ENCODE data around the gene SRP14. TPM values are rescaled to one million over a fixed set of nuclear protein-coding genes. Genes with fewer than 3 reads are reported as not detected.
A peak's percentile ranks its signal among the peaks of the same experiment; 100 is the strongest.
"Not testable (repeated sequence)": the region's sequence is repeated elsewhere in the genome, so short reads cannot be mapped to it uniquely, and the experiment has no call there.

The SRP14 gene
- total and polyA plus RNA-seq, 9 of the 15 experiments (the other 6 are each of a cell fraction or from before 2014, with no cell fraction given) = 161 to 1,097 (median 402) TPM

GRCh38 chr15:40013372-40013771 is 25.6 kb downstream of the SRP14 start:
- ATAC-seq; DNase-seq (ENCODE audit: extremely low read depth in 1 of 4, low spot score in 3 of 4); H3K4me2 ChIP-seq (ENCODE audit: insufficient read depth, low read length); H4K20me1 ChIP-seq (replicated peaks; ENCODE audit: control insufficient read depth, insufficient read depth, low read length); H2AFZ ChIP-seq (ENCODE audit: low read depth, low read length); BruUV-seq (replicated peaks); H3K4me3 ChIP-seq; FAIRE-seq; H3K9me3 ChIP-seq (replicated peaks; ENCODE audit: control insufficient read depth, insufficient read depth, low read depth, low read length); H3K9me1 ChIP-seq (ENCODE audit: control insufficient read depth, insufficient read depth, low read length); H3K27ac ChIP-seq (ENCODE audit: extremely low read depth, low read depth, low read length); H3K27me3 ChIP-seq (ENCODE audit: control insufficient read depth in 2 of 2, insufficient read depth in 2 of 2, low read length in 2 of 2); H3K9ac ChIP-seq (ENCODE audit: insufficient read depth in 1 of 2, low read depth in 2 of 2, low read length in 2 of 2); intact Hi-C loops (cut with micrococcal nuclease); H3K79me2 ChIP-seq (ENCODE audit: control insufficient read depth, insufficient read depth, low read length); H3K4me1 ChIP-seq (replicated peaks in 1 of 2; ENCODE audit: control insufficient read depth in 2 of 2, insufficient read depth in 2 of 2, low read length in 2 of 2); POLR2A ChIA-PET; CTCF ChIA-PET (ENCODE audit: low intra/inter-chr PET ratio): not testable (repeated sequence)
- 93% methylated on average over 6 of the region's 6 CpGs for WGBS (ENCODE audit: insufficient coverage, low coverage, missing lambda C conversion rate)
- H3K36me3 ChIP-seq (ENCODE audit: control insufficient read depth, insufficient read depth, low read length) = peaks cover 55% of the 10 kb centered on the region
- peak; percentile 92 for TF ChIP-seq ZNF431 (CRISPR knock-in tag; IDR thresholded peaks at IDR 0.05)
- in situ Hi-C loops (cut with MboI) = loop anchor here (25.0 kb wide), 1 partner anchor 226 kb away; the partner anchor contains the start of gene FSIP1

- Histone ChIP-seq H3K9me1 (ENCODE audit: control insufficient read depth, insufficient read depth, low read length) (no peaks in the 10 kb centered on the region), H3K4me1 (replicated peaks in 1 of 2; ENCODE audit: control insufficient read depth in 2 of 2, insufficient read depth in 2 of 2, low read length in 2 of 2) (no peaks in the 10 kb centered on the region), H3K27me3 (ENCODE audit: control insufficient read depth in 2 of 2, insufficient read depth in 2 of 2, low read length in 2 of 2) (no peaks in the 10 kb centered on the region; a peak in 1 of 5 replicates), H3K4me3 (no peak overlapping the region), H3K36me3 (ENCODE audit: control insufficient read depth, insufficient read depth, low read length) (peaks cover 64% of the 10 kb centered on the region), H3K79me2 (ENCODE audit: control insufficient read depth, insufficient read depth, low read length) (no peaks in the 10 kb centered on the region), H3K4me2 (ENCODE audit: insufficient read depth, low read length) (no peak overlapping the region), H3K27ac (ENCODE audit: extremely low read depth, low read depth, low read length) (no peak overlapping the region), H3K9me3 (replicated peaks; ENCODE audit: control insufficient read depth, insufficient read depth, low read depth, low read length) (peaks cover 5% of the 10 kb centered on the region; the same call in 1 of the 2 replicates), H4K20me1 (replicated peaks; ENCODE audit: control insufficient read depth, insufficient read depth, low read length) (no peaks in the 10 kb centered on the region), H3K9ac (ENCODE audit: insufficient read depth in 1 of 2, low read depth in 2 of 2, low read length in 2 of 2) (no peak overlapping the region), H2AFZ (ENCODE audit: low read depth, low read length) (no peak overlapping the region)
- in situ Hi-C loops (cut with MboI) = loop anchor here (25.0 kb wide), 1 partner anchor 224 kb away; the partner anchor contains the start of gene FSIP1
- FAIRE-seq (no peak), DNase-seq (ENCODE audit: extremely low read depth in 1 of 4, low spot score in 3 of 4) (no peak), ATAC-seq (no peak)
- BruUV-seq (replicated peaks) = no TSS peak
- intact Hi-C loops (cut with micrococcal nuclease) = no loop called here
- ChIA-PET CTCF (ENCODE audit: low intra/inter-chr PET ratio) (no interaction called here), POLR2A (interaction anchor here (0.6 kb wide), 1 partner anchor 26 kb away, joined by 3 read pairs; no protein-coding TSS in a partner anchor)
- WGBS (ENCODE audit: insufficient coverage, low coverage, missing lambda C conversion rate) = 94% methylated on average over 4 of the region's 4 CpGs
- TF ChIP-seq GTF2F1 (IDR thresholded peaks at IDR 0.05; ENCODE audit: low read depth, low read length) (no peak), CREB3 (tag; conservative IDR thresholded peaks at IDR 0.05; ENCODE audit: low read depth) (no peak), ETV6 (IDR thresholded peaks at IDR 0.05; ENCODE audit: borderline replicate concordance in 1 of 2, low read depth in 2 of 2, low read length in 1 of 2) (no peak), ETV6 (CRISPR knock-in tag; IDR thresholded peaks at IDR 0.05; ENCODE audit: borderline replicate concordance) (no peak), ESRRA (IDR thresholded peaks at IDR 0.05; ENCODE audit: borderline replicate concordance, low read depth) (no peak), ZNF143 (CRISPR knock-in tag; IDR thresholded peaks at IDR 0.05) (no peak), ZBTB49 (CRISPR knock-in tag; IDR thresholded peaks at IDR 0.05; ENCODE audit: borderline replicate concordance) (no peak), MBD2 (IDR thresholded peaks at IDR 0.05; ENCODE audit: borderline replicate concordance, low read depth) (no peak)
Measured at GRCh38 chr15:40011303-40011702, 27.7 kb downstream of the SRP14 start.

Measured in K562 (cell line).